ENCODE measurements around the gene CREB5. TPM values are rescaled to one million over a fixed set of nuclear protein-coding genes. Genes with fewer than 3 reads are reported as not detected.
A peak's percentile ranks its signal among the peaks of the same experiment; 100 is the strongest.

CREB5 gene
- total and polyA plus RNA-seq, 2 of the 13 experiments (the other 11 are each of a cell fraction or from before 2014, with no cell fraction given) = 0.38 to 0.71 TPM

GRCh38 chr7:28754027-28754426 is 341.7 kb downstream of the CREB5 start:
- no peak overlapping the region for H3K9ac ChIP-seq (ENCODE audit: insufficient read depth, low read depth, low read length)
- no peaks in the 10 kb centered on the region for H3K9me3 ChIP-seq (ENCODE audit: low read length)
- H3K4me2 ChIP-seq (ENCODE audit: low read depth, low read length) = no peak overlapping the region
- POLR2A ChIA-PET = no interaction called here
- 13% methylated on average over 3 of the region's 3 CpGs for whole genome bisulfite sequencing (ENCODE audit: low lambda C conversion rate)
- no peak for DNase-seq (ENCODE audit: low spot score)
- H3K27ac ChIP-seq (ENCODE audit: extremely low read length, insufficient read depth, low read length) = no peak overlapping the region
- no peaks in the 10 kb centered on the region for H4K20me1 ChIP-seq (ENCODE audit: insufficient read depth, low read length)
- peak; percentile 63; the same call in 2 of the 3 replicates for ATAC-seq
- no peaks in the 10 kb centered on the region for H3K4me1 ChIP-seq (ENCODE audit: insufficient read depth, low read length)
- H3K79me2 ChIP-seq (ENCODE audit: insufficient read depth, low read length) = no peaks in the 10 kb centered on the region
- H3K27me3 ChIP-seq (ENCODE audit: control insufficient read depth in 1 of 2, insufficient read depth in 2 of 2, low read length in 2 of 2) = no peaks in the 10 kb centered on the region; a peak in 1 of 5 replicates
- intact Hi-C loops (cut with micrococcal nuclease; ENCODE audit: unreplicated experiment) = no loop called here
- FAIRE-seq = no peak
- H3K36me3 ChIP-seq (replicated peaks in 1 of 2; ENCODE audit: control insufficient read depth in 1 of 2, insufficient read depth in 2 of 2, low read length in 2 of 2) = no peaks in the 10 kb centered on the region
- BruUV-seq (replicated peaks) = no TSS peak
- H3K4me3 ChIP-seq (replicated peaks in 1 of 3; ENCODE audit: insufficient read depth in 1 of 3, low read depth in 2 of 3, low read length in 3 of 3) = no peak overlapping the region
- CTCF ChIA-PET (ENCODE audit: low intra/inter-chr PET ratio, low total read pairs) = no interaction called here
- in situ Hi-C loops (cut with HindIII; ENCODE audit: extremely low pct_ligation_motif_present, low pct_unique_long_range_greater_than_20kb) = no loop called here
- no peak for TF ChIP-seq PPARG (CRISPR knock-in tag; conservative IDR thresholded peaks at IDR 0.05)
- TF ChIP-seq ZNF512 (CRISPR knock-in tag; IDR thresholded peaks at IDR 0.05) = no peak
- TF ChIP-seq TEAD2 (CRISPR knock-in tag; IDR thresholded peaks at IDR 0.05) = no peak
- TF ChIP-seq FOXA1 (IDR thresholded peaks at IDR 0.05) = no peak
- no peak for TF ChIP-seq FOXA1 (CRISPR knock-in tag; IDR thresholded peaks at IDR 0.05)
- TF ChIP-seq RFXAP (CRISPR knock-in tag; IDR thresholded peaks at IDR 0.05; ENCODE audit: borderline replicate concordance) = no peak
- TF ChIP-seq KLF12 (CRISPR knock-in tag; IDR thresholded peaks at IDR 0.05; ENCODE audit: borderline replicate concordance) = no peak
- no peak for TF ChIP-seq SNAPC5 (CRISPR knock-in tag; IDR thresholded peaks at IDR 0.05; ENCODE audit: borderline replicate concordance)
- TF ChIP-seq ZNF747 (CRISPR knock-in tag; IDR thresholded peaks at IDR 0.05; ENCODE audit: borderline replicate concordance) = no peak
- no peak for TF ChIP-seq TBP (CRISPR knock-in tag; IDR thresholded peaks at IDR 0.05)
- no peak overlapping the region for H2AFZ ChIP-seq (ENCODE audit: low read length)
